PC-9 (cell line): Measurements from ENCODE around the gene NHS. TPM values are rescaled to one million over a fixed set of nuclear protein-coding genes. Genes with fewer than 3 reads are reported as not detected.

Experiments
- BruUV-seq: library from RNA; stranded (reverse); fragments of 400-500 nt; replicated peaks from 2 replicates; lab custom pipeline; 2021; lab: Mats Ljungman, UMichigan
- CTCF ChIA-PET: fragments of 300-600 bp; sonication (Branson Sonifier 250); formaldehyde crosslinking; loops from one replicate; lab custom pipeline; 2022; ENCODE audit warnings: antibody characterized with exemption; lab: Charles Lee
- POLR2A ChIA-PET: fragments of 300-600 bp; sonication (Branson Sonifier 250); formaldehyde crosslinking; loops from one replicate; lab custom pipeline; 2022; ENCODE audit warnings: antibody characterized with exemption; ENCODE audit not compliant: unreplicated experiment; lab: Charles Lee
- DNase-seq, 2 experiments: peaks; one replicate each; pipeline versions ENCODE4 v3.0.0 to v3.0.0-alpha.2; 2015 to 2022; ENCODE audit warnings: mixed read lengths in 1 of 2
- H2AFZ ChIP-seq: fragments of 200-600 bp; sonication (generic); 2 replicates; pipeline ENCODE4 v1.8.1; 2017; ENCODE audit warnings: antibody characterized with exemption
- H3F3A ChIP-seq: fragments of 200-600 bp; sonication (generic); 2 replicates; pipeline ENCODE4 v1.8.1; 2017; ENCODE audit warnings: antibody characterized with exemption, mild to moderate bottlenecking, low read depth; ENCODE audit not compliant: insufficient read depth
- H3K27ac ChIP-seq: fragments of 200-600 bp; sonication (generic); 2 replicates; pipeline ENCODE4 v1.6.1; 2016; ENCODE audit warnings: mixed run types
- H3K27me3 ChIP-seq: fragments of 200-600 bp; sonication (generic); 2 replicates; pipeline ENCODE4 v1.6.1; 2016; ENCODE audit warnings: low read depth, mixed run types; ENCODE audit not compliant: insufficient read depth
- H3K36me3 ChIP-seq: fragments of 200-600 bp; sonication (generic); 2 replicates; pipeline ENCODE4 v1.6.1; 2016; ENCODE audit warnings: low read depth, mixed run types
- H3K4me1 ChIP-seq: fragments of 200-600 bp; sonication (generic); replicated peaks from 2 replicates; pipeline ENCODE4 v1.6.1; 2016; ENCODE audit warnings: mixed run types; ENCODE audit not compliant: insufficient read depth
- H3K4me2 ChIP-seq: fragments of 200-600 bp; sonication (generic); 2 replicates; pipeline ENCODE4 v1.6.1; 2017; ENCODE audit warnings: mixed run types
- H3K4me3 ChIP-seq: fragments of 200-600 bp; sonication (generic); 2 replicates; pipeline ENCODE4 v1.6.1; 2016; ENCODE audit warnings: mixed run types
- H3K79me2 ChIP-seq: fragments of 200-600 bp; sonication (generic); 2 replicates; pipeline ENCODE4 v1.6.1; 2017; ENCODE audit warnings: low read depth, mixed run types
- H3K9me2 ChIP-seq: fragments of 200-600 bp; sonication (generic); 2 replicates; pipeline ENCODE4 v1.8.1; 2017; ENCODE audit warnings: mild to moderate bottlenecking; ENCODE audit not compliant: insufficient read depth
- H3K9me3 ChIP-seq: fragments of 200-600 bp; sonication (generic); 2 replicates; pipeline ENCODE4 v1.8.1; 2016; ENCODE audit warnings: low read depth; ENCODE audit not compliant: insufficient read depth
- H4K20me1 ChIP-seq: fragments of 200-600 bp; sonication (generic); 2 replicates; pipeline ENCODE4 v1.8.1; 2017; ENCODE audit not compliant: insufficient read depth
- EZH2 ChIP-seq: fragments of 200-600 bp; sonication (generic); IDR thresholded peaks from 2 replicates; pipeline ENCODE4 v1.8.0; 2017; ENCODE audit warnings: antibody characterized with exemption, low read depth
- intact Hi-C: fragments of 100-400 bp; cut with micrococcal nuclease; formaldehyde crosslinking; loops from one replicate; pipeline ENCODE4 v1.10.0; 2022; ENCODE audit not compliant: unreplicated experiment
- total RNA-seq: library from RNA; stranded (reverse); gene quantifications from 2 replicates; pipeline ENCODE4 v1.2.3, GENCODE V29; 2021
- TF ChIP-seq, protein P1 (sequence below): fragments of 200-600 bp; sonication (generic); conservative IDR thresholded peaks from 2 replicates; pipeline ENCODE4 v1.6.1; 2017; ENCODE audit warnings: mixed run types, antibody characterized with exemption, mild to moderate bottlenecking, moderate library complexity

Gene NHS
- total RNA-seq, 1 experiment from 2014 or later: 6.7 TPM

DNA sequence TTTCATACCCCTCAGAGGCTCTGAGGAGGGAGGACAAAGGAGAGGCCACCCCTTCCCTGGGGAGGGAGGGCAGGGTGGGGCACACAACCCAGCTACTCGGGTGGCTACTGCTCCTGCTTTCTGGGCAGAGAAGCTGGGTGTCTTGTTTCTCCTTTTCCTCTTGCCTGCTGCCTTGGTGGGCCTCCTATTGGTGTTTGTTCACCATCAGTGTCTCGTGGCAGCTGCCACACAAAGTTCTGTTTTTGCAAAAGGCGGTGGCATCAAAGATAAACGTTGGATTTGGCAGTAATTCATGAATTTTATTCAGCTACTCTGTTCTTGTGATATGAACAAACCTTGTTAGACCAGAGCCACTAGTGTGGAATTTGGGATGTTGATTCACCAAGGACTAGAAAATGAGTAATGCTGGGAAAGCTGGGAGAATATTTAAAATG is 209.3 kb downstream of the NHS start:
- no peaks in the 10 kb centered on the region for H3K9me2 ChIP-seq
- peak overlapping the region; percentile 39; the same call in 1 of the 2 replicates for H2AFZ ChIP-seq
- H3K4me2 ChIP-seq: peak overlapping the region; percentile 58
- peaks cover 22% of the 10 kb centered on the region for H3K4me1 ChIP-seq
- peaks cover 11% of the 10 kb centered on the region for H3K79me2 ChIP-seq
- CTCF ChIA-PET: no interaction called here
- no peaks in the 10 kb centered on the region for H3K36me3 ChIP-seq
- H3F3A ChIP-seq: peaks cover 10% of the 10 kb centered on the region; the same call in 1 of the 2 replicates
- no peaks in the 10 kb centered on the region for H4K20me1 ChIP-seq
- no TSS peak for BruUV-seq
- no peaks in the 10 kb centered on the region for H3K9me3 ChIP-seq
- H3K27ac ChIP-seq: peak overlapping the region; percentile 60
- intact Hi-C loops: no loop called here
- peak; percentile 36 to 67 for DNase-seq
- no peak overlapping the region for H3K4me3 ChIP-seq
- POLR2A ChIA-PET: interaction anchor here (0.6 to 0.7 kb wide), 5 partner anchors 37 to 560 kb away, joined by 3 to 10 read pairs (median 4); no protein-coding TSS in a partner anchor
- no peaks in the 10 kb centered on the region for H3K27me3 ChIP-seq
- no peak for TF ChIP-seq EZH2
- TF ChIP-seq, protein P1, sequence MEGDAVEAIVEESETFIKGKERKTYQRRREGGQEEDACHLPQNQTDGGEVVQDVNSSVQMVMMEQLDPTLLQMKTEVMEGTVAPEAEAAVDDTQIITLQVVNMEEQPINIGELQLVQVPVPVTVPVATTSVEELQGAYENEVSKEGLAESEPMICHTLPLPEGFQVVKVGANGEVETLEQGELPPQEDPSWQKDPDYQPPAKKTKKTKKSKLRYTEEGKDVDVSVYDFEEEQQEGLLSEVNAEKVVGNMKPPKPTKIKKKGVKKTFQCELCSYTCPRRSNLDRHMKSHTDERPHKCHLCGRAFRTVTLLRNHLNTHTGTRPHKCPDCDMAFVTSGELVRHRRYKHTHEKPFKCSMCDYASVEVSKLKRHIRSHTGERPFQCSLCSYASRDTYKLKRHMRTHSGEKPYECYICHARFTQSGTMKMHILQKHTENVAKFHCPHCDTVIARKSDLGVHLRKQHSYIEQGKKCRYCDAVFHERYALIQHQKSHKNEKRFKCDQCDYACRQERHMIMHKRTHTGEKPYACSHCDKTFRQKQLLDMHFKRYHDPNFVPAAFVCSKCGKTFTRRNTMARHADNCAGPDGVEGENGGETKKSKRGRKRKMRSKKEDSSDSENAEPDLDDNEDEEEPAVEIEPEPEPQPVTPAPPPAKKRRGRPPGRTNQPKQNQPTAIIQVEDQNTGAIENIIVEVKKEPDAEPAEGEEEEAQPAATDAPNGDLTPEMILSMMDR: no peak

DNA sequence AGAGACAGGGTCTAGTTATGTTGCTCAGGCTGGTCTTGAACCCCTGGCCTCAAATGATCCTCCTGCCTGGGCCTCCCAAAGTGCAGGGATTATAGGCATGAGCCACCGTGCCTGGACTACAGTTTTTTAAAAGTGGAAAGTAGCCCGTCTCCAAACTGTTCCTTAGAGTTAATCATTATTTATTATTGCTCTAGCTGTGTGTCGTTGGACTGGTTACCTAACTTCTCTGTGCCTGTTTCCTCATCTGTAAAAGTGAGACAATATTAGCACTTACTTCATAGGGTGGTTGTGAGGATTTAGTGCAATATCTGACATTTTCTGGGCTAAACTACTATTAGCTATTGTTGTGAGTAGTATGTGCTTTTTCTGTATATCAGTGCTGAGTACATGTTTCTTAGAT is 210.0 kb downstream of the NHS start:
- Histone ChIP-seq H3K79me2 (peaks cover 12% of the 10 kb centered on the region), H4K20me1 (no peaks in the 10 kb centered on the region), H3K9me2 (no peaks in the 10 kb centered on the region), H3K36me3 (no peaks in the 10 kb centered on the region), H3K27ac (peak overlapping the region; percentile 60; the same call in 1 of the 2 replicates), H3K4me2 (peak overlapping the region; percentile 58; the same call in 1 of the 2 replicates), H3K4me1 (peaks cover 22% of the 10 kb centered on the region), H3K27me3 (no peaks in the 10 kb centered on the region), H3F3A (peaks cover 10% of the 10 kb centered on the region; the same call in 1 of the 2 replicates), H3K9me3 (no peaks in the 10 kb centered on the region), H2AFZ (no peak overlapping the region), H3K4me3 (no peak overlapping the region)
- TF ChIP-seq, protein P1: no peak
- no peak for TF ChIP-seq EZH2
- intact Hi-C loops: no loop called here
- DNase-seq: no peak
- POLR2A ChIA-PET: interaction anchor here (0.6 kb wide), 1 partner anchor 90 kb away, joined by 10 read pairs; no protein-coding TSS in a partner anchor
- CTCF ChIA-PET: no interaction called here
- BruUV-seq: no TSS peak

DNA sequence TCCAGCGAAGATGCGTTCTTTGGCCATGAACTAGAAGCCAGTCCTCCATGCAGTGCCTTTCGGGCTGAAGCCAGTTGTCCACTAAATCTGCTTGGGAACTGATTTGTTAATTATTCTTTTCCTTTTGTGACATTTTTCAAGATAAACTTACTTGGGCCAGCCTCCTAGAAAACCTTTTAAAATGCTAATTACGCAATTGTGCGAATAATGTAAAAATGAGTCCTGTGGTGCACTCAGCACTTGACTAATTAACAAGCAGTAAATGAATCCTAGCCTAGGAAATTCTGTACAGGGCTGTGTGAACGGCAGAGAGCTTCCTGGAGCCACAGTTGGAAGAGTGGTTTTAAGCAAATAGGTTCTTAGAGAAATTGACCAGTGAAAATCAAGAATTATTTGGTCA is 212.4 kb downstream of the NHS start:
- no TSS peak for BruUV-seq

More for the DNA sequence above, 212.4 kb downstream of the NHS start:
- no peak for TF ChIP-seq EZH2
- Histone ChIP-seq H4K20me1 (no peaks in the 10 kb centered on the region), H3K36me3 (no peaks in the 10 kb centered on the region), H3F3A (peaks cover 14% of the 10 kb centered on the region; the same call in 1 of the 2 replicates), H3K9me2 (no peaks in the 10 kb centered on the region), H3K9me3 (no peaks in the 10 kb centered on the region), H3K27ac (no peak overlapping the region), H2AFZ (no peak overlapping the region), H3K4me2 (no peak overlapping the region), H3K79me2 (peaks cover 20% of the 10 kb centered on the region), H3K27me3 (no peaks in the 10 kb centered on the region), H3K4me3 (no peak overlapping the region), H3K4me1 (peaks cover 44% of the 10 kb centered on the region)
- intact Hi-C loops: no loop called here
- no peak for DNase-seq
- ChIA-PET CTCF (no interaction called here), POLR2A (no interaction called here)
